GM18873 (cell line): Measurements from ENCODE around the gene CYP39A1.
"Not testable (repeated sequence)": the region's sequence is repeated elsewhere in the genome, so short reads cannot be mapped to it uniquely, and the experiment has no call there.

Experiments
- ATAC-seq: cut with Tn5 transposase; IDR thresholded peaks from one replicate; pipeline ENCODE4 v1.9.1; 2021; ENCODE audit warnings: mild to moderate bottlenecking, moderate library complexity, moderate number of reproducible peaks; ENCODE audit not compliant: unreplicated experiment, low FRiP score

CYP39A1 gene

GRCh38 chr6:46651816-46652215 is 802 bp downstream of the CYP39A1 start:
- ATAC-seq = no peak

GRCh38 chr6:46651006-46651405 is 1.6 kb downstream of the CYP39A1 start:
- ATAC-seq = no peak

GRCh38 chr6:46648869-46649492 is 3.6 kb downstream of the CYP39A1 start:
- no peak for ATAC-seq

DNA sequence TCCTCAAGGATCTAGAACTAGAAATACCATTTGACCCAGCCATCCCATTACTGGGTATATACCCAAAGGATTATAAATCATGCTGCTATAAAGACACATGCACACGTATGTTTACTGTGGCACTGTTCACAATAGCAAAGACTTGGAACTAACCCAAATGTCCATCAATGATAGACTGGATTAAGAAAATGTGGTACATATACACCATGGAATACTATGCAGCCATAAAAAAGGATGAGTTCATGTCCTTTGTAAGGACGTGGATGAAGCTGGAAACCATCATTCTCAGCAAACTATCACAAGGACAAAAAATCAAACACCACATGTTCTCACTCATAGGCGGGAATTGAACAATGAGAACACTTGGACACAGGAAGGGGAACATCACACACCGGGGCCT is 4.5 kb downstream of the CYP39A1 start:
- ATAC-seq = not testable (repeated sequence)

- ATAC-seq = no peak
Observed at GRCh38 chr6:46645265-46645664, 7.4 kb downstream of the CYP39A1 start.

DNA sequence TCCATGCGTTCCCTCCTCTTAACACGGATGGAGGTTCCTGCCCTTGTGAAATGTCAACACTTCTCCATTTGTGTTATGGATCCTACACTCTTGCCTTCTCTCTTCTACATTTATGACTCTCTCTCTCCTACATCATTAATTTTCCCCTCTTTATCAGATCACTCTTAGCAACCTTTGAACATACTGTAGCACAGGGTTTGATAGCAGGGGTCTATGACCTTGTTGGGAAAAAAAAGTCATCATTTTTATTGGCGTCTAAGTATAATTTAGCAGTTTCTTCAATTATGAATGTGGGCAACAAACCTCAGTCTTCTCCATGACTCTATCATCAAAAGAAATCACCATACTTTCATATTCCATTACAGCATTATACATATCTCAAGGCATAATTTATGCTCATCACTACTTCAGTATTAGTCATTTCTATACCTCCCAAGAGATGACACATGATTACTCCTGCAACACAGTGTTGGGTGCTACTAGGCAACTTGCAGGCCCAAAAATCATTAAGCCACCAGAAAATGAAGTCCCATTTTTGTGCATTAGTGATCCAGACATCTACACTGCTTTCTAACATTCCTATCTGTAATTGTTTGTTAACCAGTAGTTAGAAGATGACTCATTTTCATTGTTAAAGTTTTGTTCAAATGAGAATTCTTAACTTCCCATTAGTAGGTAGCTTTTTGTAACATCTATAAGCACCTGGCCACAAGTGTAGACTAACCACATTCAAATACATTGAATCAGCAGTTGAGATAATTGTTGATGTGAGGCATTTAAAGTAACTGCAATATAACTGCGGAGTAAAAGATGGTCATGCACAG is 9.5 kb downstream of the CYP39A1 start:
- no peak for ATAC-seq

DNA sequence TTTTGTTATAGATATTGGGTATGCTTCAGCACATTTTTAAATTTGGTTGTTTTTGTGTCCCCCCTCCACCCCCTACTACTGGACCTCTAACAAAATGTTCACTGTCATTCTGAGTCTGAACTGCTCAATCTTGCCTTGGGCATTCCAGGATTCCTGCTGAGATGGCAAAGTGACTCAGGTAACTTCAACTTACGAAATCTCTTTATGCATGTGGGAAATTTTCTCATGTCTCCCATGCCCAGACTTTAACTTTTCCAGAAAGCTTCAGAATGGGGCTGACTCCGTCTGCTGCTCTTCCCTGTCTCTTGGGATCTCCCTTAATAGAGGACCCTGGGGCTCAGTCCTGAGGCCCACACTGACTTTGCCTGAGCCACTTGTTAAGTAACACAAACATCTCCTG is 14.0 kb downstream of the CYP39A1 start:
- ATAC-seq = no peak

DNA sequence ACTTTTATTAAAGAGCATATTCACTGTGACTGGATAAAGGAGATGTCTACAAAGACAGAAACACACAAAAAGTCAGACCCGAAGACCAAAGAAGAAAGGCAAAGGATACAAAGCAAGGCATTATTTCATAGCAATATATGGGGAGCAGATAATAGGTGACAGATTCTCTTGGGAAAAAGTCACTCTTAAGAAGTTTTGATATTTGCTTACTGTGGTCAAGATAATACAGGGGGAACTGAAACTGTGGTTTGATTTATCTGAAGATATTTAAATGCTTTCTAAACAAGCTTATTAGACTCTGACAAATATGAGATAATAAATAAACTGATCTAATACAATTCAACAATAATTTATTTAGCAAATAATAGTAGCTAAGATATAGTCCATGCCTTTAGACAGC is 14.7 kb downstream of the CYP39A1 start:
- ATAC-seq = no peak

GRCh38 chr6:46637145-46637544 is 15.5 kb downstream of the CYP39A1 start:
- ATAC-seq = no peak

DNA sequence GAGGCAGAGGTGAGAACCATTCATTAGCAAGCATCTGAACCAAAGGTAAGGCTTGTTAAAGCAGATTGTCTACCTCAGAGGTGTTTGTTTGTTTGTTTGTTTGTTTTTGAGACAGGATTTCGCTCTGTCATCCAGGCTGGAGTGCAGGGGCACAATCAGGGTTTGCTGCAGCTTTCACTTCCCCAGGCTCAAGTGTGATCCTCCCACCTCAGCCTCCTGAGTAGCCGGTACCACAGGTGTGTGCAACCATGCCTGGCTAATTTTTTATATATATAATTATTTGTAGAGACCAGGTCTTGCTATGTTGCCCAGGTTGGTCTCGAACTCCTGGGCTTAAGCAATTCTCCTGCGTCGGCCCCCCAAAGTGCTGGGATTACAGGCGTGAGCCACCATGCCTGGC is 17.2 kb downstream of the CYP39A1 start:
- ATAC-seq = no peak

DNA sequence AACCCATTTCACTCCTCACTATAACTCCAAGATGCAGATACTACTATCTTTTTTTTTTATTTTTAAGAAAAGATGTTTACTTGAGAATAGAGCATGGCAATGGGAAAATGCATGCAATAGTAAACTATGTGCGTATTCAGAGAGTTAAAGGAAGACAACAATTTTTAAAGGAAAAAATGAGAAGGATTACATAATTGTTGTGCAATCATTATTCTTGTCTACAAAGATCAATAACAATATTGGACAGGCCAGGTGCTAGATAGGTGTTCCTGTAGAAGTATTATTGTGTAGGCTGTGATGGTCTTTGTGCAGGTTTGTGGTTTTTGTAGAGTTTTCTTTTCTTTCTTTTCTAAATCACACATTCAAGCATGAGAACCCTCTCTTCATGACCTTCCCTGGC is 20.6 kb downstream of the CYP39A1 start:
- no peak for ATAC-seq

DNA sequence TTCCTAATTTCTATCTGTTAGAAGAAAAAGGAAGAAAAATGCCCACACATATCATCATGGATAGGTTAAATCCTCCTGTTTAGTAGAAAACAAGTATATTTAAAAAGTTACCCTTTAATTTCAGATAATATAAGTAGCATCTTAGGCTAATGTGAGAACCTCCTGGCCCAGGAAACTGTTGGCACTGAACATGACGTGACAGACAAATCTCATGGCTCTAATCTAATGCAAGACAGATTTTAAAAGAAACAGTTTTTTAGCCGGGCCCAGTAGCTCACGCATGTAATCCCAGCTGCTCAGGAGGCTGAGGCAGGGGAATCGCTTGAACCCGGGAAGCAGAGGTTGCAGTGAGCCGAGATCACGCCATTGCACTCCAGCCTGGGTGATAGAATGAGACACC is 22.9 kb downstream of the CYP39A1 start:
- ATAC-seq = no peak

DNA sequence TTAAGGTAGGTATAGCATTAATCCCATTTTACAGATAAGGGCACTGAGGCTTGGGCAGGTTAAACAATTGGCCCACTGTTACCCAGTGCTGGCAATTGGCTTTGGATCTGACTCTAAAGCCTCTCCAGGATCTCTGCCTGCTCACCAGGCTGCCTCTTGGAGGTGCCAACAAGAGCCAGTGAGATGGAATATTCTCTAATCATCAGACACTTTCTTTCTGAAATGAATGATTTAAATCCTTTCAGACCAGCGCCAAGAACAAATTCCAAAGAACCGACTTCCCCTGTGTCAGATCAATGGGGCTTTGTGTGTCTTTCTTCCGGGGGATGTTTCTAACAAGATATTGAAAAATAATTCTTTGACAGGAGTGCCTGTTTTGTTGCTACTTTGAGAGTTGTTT is 23.6 kb downstream of the CYP39A1 start:
- ATAC-seq = no peak

DNA sequence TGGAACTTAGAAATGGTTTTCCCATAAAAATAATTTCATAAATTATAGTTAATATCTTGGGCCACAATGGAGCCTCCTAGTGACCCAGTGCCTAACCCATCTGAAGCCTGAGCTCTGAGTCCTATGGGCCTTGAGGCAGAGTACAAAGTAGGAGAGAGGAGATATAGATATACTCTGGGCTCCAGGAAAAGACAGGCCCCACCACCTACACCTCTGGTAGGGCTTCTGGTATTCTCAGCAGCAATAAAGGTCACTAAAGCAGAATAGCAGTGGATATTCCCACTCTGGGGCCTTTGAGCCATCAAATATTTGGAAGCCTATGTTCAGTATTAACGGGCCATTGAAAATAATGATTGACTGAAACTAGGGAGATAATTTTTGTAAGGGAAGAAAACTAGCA is 24.1 kb downstream of the CYP39A1 start:
- ATAC-seq = no peak

GRCh38 chr6:46626976-46627375 is 25.6 kb downstream of the CYP39A1 start:
- no peak for ATAC-seq

- no peak for ATAC-seq
Observed at GRCh38 chr6:46626228-46626909, 26.2 kb downstream of the CYP39A1 start.

DNA sequence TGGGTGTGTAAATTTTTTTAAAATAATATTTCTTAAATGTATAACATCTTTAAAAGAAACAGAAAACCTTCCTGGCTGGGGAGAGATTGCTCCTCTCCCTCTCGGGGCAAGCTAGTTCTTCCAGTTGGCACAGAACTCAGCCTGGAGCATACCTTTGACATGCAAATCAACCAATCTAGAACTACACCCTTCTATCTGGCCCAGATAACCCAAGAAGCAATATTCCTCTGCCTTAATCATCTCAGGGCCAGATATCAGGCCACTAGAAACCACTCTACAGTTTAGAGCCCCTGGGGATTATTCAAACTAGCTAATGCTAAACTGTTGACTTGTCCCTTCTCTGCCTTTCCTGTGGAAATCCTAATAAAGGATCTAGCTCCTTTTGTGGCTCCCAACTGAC is 33.9 kb downstream of the CYP39A1 start:
- ATAC-seq = no peak

- no peak for ATAC-seq
Observed at GRCh38 chr6:46612645-46613044, 40.0 kb downstream of the CYP39A1 start.

- no peak for ATAC-seq
Observed at GRCh38 chr6:46610862-46611553, 41.6 kb downstream of the CYP39A1 start.

DNA sequence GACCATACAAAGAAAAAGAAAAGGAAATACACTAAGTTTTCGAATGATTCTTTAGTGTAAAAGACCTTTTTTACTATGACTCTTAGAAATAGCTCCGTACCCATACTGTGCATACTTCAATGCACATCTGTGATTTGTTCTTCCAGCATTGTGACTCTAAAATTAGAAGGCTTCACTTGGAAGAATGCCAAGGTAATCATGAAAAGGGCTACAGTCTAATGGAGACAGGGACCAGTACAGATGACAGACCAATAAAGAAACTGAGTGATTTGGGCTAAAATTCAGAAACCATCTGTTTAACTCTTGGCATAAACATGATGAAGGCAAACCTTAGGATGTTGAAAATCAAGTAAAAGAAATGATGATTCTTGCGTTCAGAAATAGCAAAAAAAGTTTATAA is 46.3 kb downstream of the CYP39A1 start:
- ATAC-seq = no peak
